Neuron (in vitro differentiated cells): ENCODE results near the gene RHOF.
"Not testable (repeated sequence)": the region's sequence is repeated elsewhere in the genome, so short reads cannot be mapped to it uniquely, and the experiment has no call there.

ENCODE experiments used
- H2AFZ ChIP-seq: one replicate; pipeline ENCODE4 v1.6.1; 2013; ENCODE audit warnings: low read depth, mild to moderate bottlenecking, inconsistent platforms, low read length, moderate library complexity
- H3K27me3 ChIP-seq: one replicate; pipeline ENCODE4 v1.6.1; 2013; ENCODE audit warnings: low read length; ENCODE audit not compliant: insufficient read depth
- H3K36me3 ChIP-seq: one replicate; pipeline ENCODE4 v1.6.1; 2013; ENCODE audit warnings: low read length; ENCODE audit not compliant: insufficient read depth
- H3K4me1 ChIP-seq: one replicate; pipeline ENCODE4 v1.6.1; 2013; ENCODE audit warnings: low read length; ENCODE audit not compliant: insufficient read depth
- H3K4me3 ChIP-seq: 2 replicates; pipeline ENCODE4 v1.5.1; 2013; ENCODE audit warnings: mild to moderate bottlenecking, low read length, moderate library complexity
- H3K9me3 ChIP-seq: one replicate; pipeline ENCODE4 v1.6.1; 2013; ENCODE audit warnings: low read length

Gene RHOF

GRCh38 chr12:121758536-121758935, 35.0 kb downstream of the RHOF start:
- not testable (repeated sequence) for H3K27me3 ChIP-seq, H3K4me3 ChIP-seq, H3K36me3 ChIP-seq, H3K9me3 ChIP-seq, H3K4me1 ChIP-seq, H2AFZ ChIP-seq

- H3K9me3 ChIP-seq = no peaks in the 10 kb centered on the region
- H3K4me3 ChIP-seq = no peak overlapping the region
- H3K27me3 ChIP-seq = no peaks in the 10 kb centered on the region
- no peaks in the 10 kb centered on the region for H3K4me1 ChIP-seq
- H2AFZ ChIP-seq = no peak overlapping the region
- no peaks in the 10 kb centered on the region for H3K36me3 ChIP-seq
These were observed 37.9 kb downstream of the RHOF start for GRCh38 chr12:121755591-121755990.

GRCh38 chr12:121754836-121755235, 38.7 kb downstream of the RHOF start:
- H3K4me3 ChIP-seq = no peak overlapping the region
- no peaks in the 10 kb centered on the region for H3K4me1 ChIP-seq
- H3K27me3 ChIP-seq = no peaks in the 10 kb centered on the region
- H2AFZ ChIP-seq = no peak overlapping the region
- peaks cover 4% of the 10 kb centered on the region for H3K36me3 ChIP-seq
- no peaks in the 10 kb centered on the region for H3K9me3 ChIP-seq

DNA sequence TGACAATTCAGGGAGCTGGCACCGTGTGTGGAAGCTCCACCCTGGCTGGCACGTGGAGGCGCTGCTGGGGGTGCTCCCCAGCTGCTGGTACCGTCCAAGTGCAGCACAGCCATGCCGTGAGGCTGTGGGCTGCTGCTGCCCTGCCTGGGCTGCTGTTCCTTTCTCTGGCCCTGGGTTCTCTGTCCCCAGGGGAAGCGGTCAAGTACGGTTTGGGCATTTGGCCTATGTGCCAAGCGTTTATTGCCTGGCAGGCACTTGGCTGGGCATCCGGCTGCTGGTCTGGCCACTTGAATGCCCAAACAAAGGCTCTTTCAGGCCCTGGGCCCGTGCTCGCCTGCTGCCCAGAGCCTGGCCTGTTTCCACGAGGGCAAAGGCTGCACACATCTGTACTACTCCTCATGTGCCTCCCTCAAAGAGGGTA, 39.6 kb downstream of the RHOF start:
- Histone ChIP-seq H3K4me1 (peaks cover 3% of the 10 kb centered on the region), H3K36me3 (peaks cover 4% of the 10 kb centered on the region)

DNA sequence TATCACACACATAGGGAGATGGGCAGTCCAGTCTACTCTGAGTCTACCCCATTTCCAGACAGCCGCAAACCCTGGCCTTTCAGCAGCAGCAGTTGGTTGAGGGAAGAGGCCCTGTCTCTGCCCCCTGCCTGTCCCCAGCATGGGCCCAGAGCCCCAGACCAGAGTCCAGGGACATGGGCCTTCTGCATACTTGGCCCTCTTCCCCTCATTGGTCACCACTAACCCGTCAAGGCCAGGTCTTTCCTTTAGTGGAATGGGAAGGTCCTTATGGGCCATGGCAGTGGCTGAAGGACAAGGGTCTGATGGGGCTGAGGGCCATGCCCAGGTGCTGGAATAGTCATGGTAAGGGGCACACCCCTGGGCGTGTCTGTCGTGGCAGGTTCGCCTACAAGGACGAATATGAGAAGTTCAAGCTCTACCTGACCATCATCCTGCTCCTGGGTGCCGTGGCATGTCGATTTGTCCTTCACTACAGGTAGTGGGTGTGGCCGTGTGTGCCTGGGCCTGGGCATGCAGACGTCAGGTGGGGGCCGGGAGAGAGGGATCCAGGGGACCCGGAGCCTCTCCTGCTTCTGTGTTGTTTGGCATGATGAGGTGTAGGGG, 41.6 kb downstream of the RHOF start:
- no peak overlapping the region for H3K4me3 ChIP-seq
- peaks cover 11% of the 10 kb centered on the region for H3K4me1 ChIP-seq
- H3K36me3 ChIP-seq = peaks cover 4% of the 10 kb centered on the region
- H3K27me3 ChIP-seq = no peaks in the 10 kb centered on the region
- no peak overlapping the region for H2AFZ ChIP-seq
- H3K9me3 ChIP-seq = no peaks in the 10 kb centered on the region

More for the DNA sequence above, 39.6 kb downstream of the RHOF start:
- Histone ChIP-seq H3K9me3 (no peaks in the 10 kb centered on the region), H3K27me3 (no peaks in the 10 kb centered on the region), H3K4me3 (no peak overlapping the region), H2AFZ (no peak overlapping the region)

GRCh38 chr12:121751034-121751433, 42.5 kb downstream of the RHOF start:
- peaks cover 4% of the 10 kb centered on the region for H3K36me3 ChIP-seq
- H3K4me1 ChIP-seq = peaks cover 11% of the 10 kb centered on the region
- no peak overlapping the region for H3K4me3 ChIP-seq
- no peak overlapping the region for H2AFZ ChIP-seq
- H3K27me3 ChIP-seq = no peaks in the 10 kb centered on the region
- H3K9me3 ChIP-seq = no peaks in the 10 kb centered on the region

DNA sequence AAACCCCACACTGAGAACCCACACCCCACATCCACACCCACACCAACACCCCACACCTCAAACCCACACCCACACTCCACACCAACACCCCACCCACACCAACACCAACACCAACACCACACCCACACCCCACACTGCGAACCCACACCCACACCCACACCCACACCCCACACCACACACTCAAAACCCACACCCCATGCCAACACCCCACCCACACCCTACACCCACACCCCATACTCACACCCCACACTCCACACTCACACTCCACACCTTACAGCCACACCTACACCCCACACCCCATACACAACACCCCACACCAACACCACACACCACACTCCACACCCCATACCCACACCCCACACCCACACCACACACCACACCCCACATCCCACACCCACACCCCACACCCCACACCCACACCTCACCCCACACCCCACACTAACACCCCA, 43.0 kb downstream of the RHOF start:
- Histone ChIP-seq H3K9me3 (no peaks in the 10 kb centered on the region), H3K36me3 (peaks cover 4% of the 10 kb centered on the region), H3K4me1 (peaks cover 11% of the 10 kb centered on the region), H3K27me3 (no peaks in the 10 kb centered on the region), H2AFZ (no peak overlapping the region), H3K4me3 (no peak overlapping the region)

DNA sequence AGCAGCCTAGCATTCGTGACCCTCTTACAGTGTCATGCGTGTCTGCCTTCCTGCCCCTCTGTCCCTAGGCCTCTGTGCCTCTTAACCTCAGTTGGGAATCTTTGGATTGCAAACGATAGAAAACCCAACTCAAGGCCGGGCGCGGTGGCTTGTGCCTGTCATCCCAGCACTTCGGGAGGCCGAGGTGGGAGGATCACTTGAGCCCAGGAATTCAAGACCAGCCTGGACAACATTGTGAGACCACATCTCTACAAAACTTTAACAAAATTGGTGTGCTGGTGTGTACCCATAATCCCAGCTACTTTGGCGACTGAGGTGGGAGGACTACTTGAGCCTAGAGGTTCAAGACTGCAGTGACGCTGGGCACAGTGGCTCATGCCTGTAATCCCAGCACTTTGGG, 44.2 kb downstream of the RHOF start:
- H3K4me1 ChIP-seq = peaks cover 11% of the 10 kb centered on the region

DNA sequence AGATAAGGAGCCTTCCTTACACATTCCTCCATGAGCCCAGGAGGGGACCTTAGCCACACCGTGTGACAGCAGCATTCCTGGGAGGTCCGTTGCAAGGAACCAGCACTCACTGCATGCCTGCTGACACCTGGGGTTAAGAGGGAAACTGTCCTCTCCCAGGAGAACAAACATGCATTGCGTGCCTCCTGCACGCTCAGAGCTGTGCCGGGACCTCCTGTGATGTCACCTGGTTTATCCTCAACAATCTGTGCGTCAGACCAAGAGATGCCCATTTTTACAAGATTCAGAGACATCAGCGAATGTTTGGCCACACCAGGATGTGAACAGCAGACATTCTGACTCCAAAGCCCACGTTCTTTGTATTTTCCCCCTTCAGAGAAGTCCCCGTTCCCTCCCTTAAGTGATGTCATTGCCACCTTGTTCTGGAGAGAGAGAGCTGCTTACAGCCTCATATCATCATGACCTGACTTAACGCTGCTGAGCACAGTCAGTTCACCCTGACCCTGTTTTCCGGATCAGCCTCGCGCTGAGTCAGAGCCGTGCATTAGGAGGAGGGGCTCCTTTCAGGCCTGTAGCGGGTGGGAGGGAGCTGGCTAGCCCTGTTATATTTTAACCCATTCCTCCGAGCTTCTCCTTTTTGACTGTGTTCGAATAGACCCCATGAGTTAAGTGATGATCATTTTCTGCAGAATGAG, 44.8 kb downstream of the RHOF start:
- H3K4me1 ChIP-seq = peaks cover 11% of the 10 kb centered on the region
- no peak overlapping the region for H2AFZ ChIP-seq
- no peaks in the 10 kb centered on the region for H3K9me3 ChIP-seq
- peaks cover 4% of the 10 kb centered on the region for H3K36me3 ChIP-seq
- H3K4me3 ChIP-seq = no peak overlapping the region
- no peaks in the 10 kb centered on the region for H3K27me3 ChIP-seq

More for the DNA sequence above, 44.2 kb downstream of the RHOF start:
- no peaks in the 10 kb centered on the region for H3K9me3 ChIP-seq
- peaks cover 4% of the 10 kb centered on the region for H3K36me3 ChIP-seq
- H2AFZ ChIP-seq = no peak overlapping the region
- H3K4me3 ChIP-seq = no peak overlapping the region
- H3K27me3 ChIP-seq = no peaks in the 10 kb centered on the region

GRCh38 chr12:121748218-121748570, 45.3 kb downstream of the RHOF start:
- H3K36me3 ChIP-seq = peaks cover 4% of the 10 kb centered on the region
- no peaks in the 10 kb centered on the region for H3K9me3 ChIP-seq
- H3K4me1 ChIP-seq = peaks cover 11% of the 10 kb centered on the region
- no peak overlapping the region for H3K4me3 ChIP-seq
- no peaks in the 10 kb centered on the region for H3K27me3 ChIP-seq
- no peak overlapping the region for H2AFZ ChIP-seq

DNA sequence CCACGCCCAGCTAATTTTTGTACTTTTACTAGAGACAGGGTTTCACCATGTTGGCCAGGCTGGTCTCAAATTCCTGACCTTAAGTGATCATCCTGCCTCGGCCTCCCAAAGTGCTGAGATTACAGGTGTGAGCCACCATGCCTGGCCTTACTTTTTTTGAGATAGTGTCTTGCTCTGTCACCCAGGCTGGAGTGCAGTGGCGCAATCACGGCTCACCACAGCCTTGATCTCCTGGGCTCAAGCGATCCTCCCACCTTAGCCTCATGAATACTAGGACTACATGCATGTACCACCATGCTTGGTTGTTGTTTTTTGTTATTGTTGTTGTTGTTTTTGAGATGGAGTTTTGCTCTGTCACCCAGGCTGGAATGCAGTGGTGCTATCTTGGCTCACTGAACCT, 47.9 kb downstream of the RHOF start:
- not testable (repeated sequence) for H2AFZ ChIP-seq, H3K4me3 ChIP-seq, H3K36me3 ChIP-seq, H3K9me3 ChIP-seq, H3K27me3 ChIP-seq
- peaks cover 11% of the 10 kb centered on the region for H3K4me1 ChIP-seq

GRCh38 chr12:121741743-121742142, 51.7 kb downstream of the RHOF start:
- Histone ChIP-seq H3K4me1 (no peaks in the 10 kb centered on the region), H3K9me3 (no peaks in the 10 kb centered on the region), H3K36me3 (no peaks in the 10 kb centered on the region), H3K27me3 (no peaks in the 10 kb centered on the region), H3K4me3 (no peak overlapping the region), H2AFZ (no peak overlapping the region)

GRCh38 chr12:121740847-121741246, 52.6 kb downstream of the RHOF start:
- Histone ChIP-seq H3K4me1 (no peaks in the 10 kb centered on the region), H3K4me3 (no peak overlapping the region), H3K36me3 (no peaks in the 10 kb centered on the region), H3K27me3 (no peaks in the 10 kb centered on the region), H2AFZ (no peak overlapping the region), H3K9me3 (no peaks in the 10 kb centered on the region)
